GM23338 (cell line): Measurements from ENCODE around the gene BMP5. TPM values are rescaled to one million over a fixed set of nuclear protein-coding genes. Genes with fewer than 3 reads are reported as not detected.

Source experiments
- ATAC-seq: fragments of 200-7000 bp; cut with Tn5 transposase; 3 replicates; pipeline ENCODE4 v1.9.1; 2020
- DNase-seq: peaks from one replicate; pipeline ENCODE4 v3.0.0-alpha.2; 2015; ENCODE audit warnings: low spot score
- H2AFZ ChIP-seq: fragments of 200-600 bp; sonication (generic); 2 replicates; pipeline ENCODE4 v1.8.0; 2016; ENCODE audit warnings: antibody characterized with exemption, mild to moderate bottlenecking, moderate library complexity
- H3F3A ChIP-seq: fragments of 200-600 bp; sonication (generic); replicated peaks from 2 replicates; pipeline ENCODE4 v1.8.0; 2017; ENCODE audit warnings: antibody characterized with exemption, mixed run types, low read depth
- H3K27ac ChIP-seq: fragments of 200-600 bp; sonication (generic); 2 replicates; pipeline ENCODE4 v1.6.1; 2016; ENCODE audit warnings: low read depth
- H3K27me3 ChIP-seq: fragments of 200-600 bp; sonication (generic); 2 replicates; pipeline ENCODE4 v1.8.0; 2016; ENCODE audit warnings: mild to moderate bottlenecking, mixed run types, moderate library complexity; ENCODE audit not compliant: insufficient read depth
- H3K36me3 ChIP-seq: fragments of 200-600 bp; sonication (generic); 2 replicates; pipeline ENCODE4 v1.8.0; 2016; ENCODE audit warnings: mild to moderate bottlenecking; ENCODE audit not compliant: insufficient read depth
- H3K4me1 ChIP-seq: fragments of 200-600 bp; sonication (generic); 2 replicates; pipeline ENCODE4 v1.8.0; 2016; ENCODE audit warnings: mild to moderate bottlenecking, moderate library complexity; ENCODE audit not compliant: insufficient read depth
- H3K4me2 ChIP-seq: fragments of 200-600 bp; sonication (generic); 2 replicates; pipeline ENCODE4 v1.7.1; 2017; ENCODE audit warnings: mixed run types
- H3K4me3 ChIP-seq: fragments of 200-600 bp; sonication (generic); 2 replicates; pipeline ENCODE4 v1.6.1; 2016; ENCODE audit warnings: mixed run types
- H3K79me2 ChIP-seq: fragments of 200-600 bp; sonication (generic); replicated peaks from 2 replicates; pipeline ENCODE4 v1.8.0; 2017; ENCODE audit warnings: mild to moderate bottlenecking; ENCODE audit not compliant: insufficient read depth
- H3K9me2 ChIP-seq: fragments of 200-600 bp; sonication (generic); 2 replicates; pipeline ENCODE4 v1.8.0; 2017; ENCODE audit not compliant: insufficient read depth
- H4K20me1 ChIP-seq: fragments of 200-600 bp; sonication (generic); replicated peaks from 2 replicates; pipeline ENCODE4 v1.8.0; 2017; ENCODE audit warnings: mild to moderate bottlenecking; ENCODE audit not compliant: insufficient read depth
- H3K27ac Mint-ChIP-seq: 2 replicates; pipeline ENCODE4 v1.8.0; 2020; ENCODE audit warnings: inconsistent platforms, mild to moderate bottlenecking, moderate library complexity, mixed read lengths
- H3K27me3 Mint-ChIP-seq: 3 replicates; pipeline ENCODE4 v1.8.0; 2022; ENCODE audit warnings: low read depth, mild to moderate bottlenecking, moderate library complexity, mixed read lengths, inconsistent platforms; ENCODE audit not compliant: insufficient read depth, poor library complexity
- H3K36me3 Mint-ChIP-seq: 3 replicates; pipeline ENCODE4 v1.8.0; 2021; ENCODE audit warnings: low read depth, mild to moderate bottlenecking, inconsistent platforms, moderate library complexity, mixed read lengths
- H3K4me1 Mint-ChIP-seq: 3 replicates; pipeline ENCODE4 v1.8.0; 2020; ENCODE audit warnings: mild to moderate bottlenecking, inconsistent platforms, mixed read lengths
- H3K4me3 Mint-ChIP-seq: 3 replicates; pipeline ENCODE4 v1.8.0; 2021; ENCODE audit warnings: moderate library complexity, mild to moderate bottlenecking, inconsistent platforms, mixed read lengths
- H3K9me3 Mint-ChIP-seq: 3 replicates; pipeline ENCODE4 v1.8.0; 2020; ENCODE audit warnings: moderate library complexity, mild to moderate bottlenecking, inconsistent platforms, mixed read lengths
- CREB1 ChIP-seq: fragments of 250-450 bp; sonication (Bioruptor Pico); IDR thresholded peaks from 2 replicates; pipeline ENCODE4 v1.5.0; 2020; ENCODE audit warnings: low read depth, mild to moderate bottlenecking, moderate library complexity
- EZH2 ChIP-seq: fragments of 200-600 bp; sonication (generic); IDR thresholded peaks from one replicate; pipeline ENCODE4 v1.8.0; 2017; ENCODE audit warnings: antibody characterized with exemption, mild to moderate bottlenecking, low read depth; ENCODE audit not compliant: unreplicated experiment
- EZH2phosphoT487 ChIP-seq: fragments of 200-600 bp; sonication (generic); IDR thresholded peaks from one replicate; pipeline ENCODE4 v1.8.1; 2018; ENCODE audit warnings: antibody characterized with exemption; ENCODE audit not compliant: unreplicated experiment
- JUNB ChIP-seq: IDR thresholded peaks from one replicate; pipeline ENCODE4 v1.6.1; 2016; ENCODE audit warnings: antibody characterized with exemption; ENCODE audit not compliant: unreplicated experiment
- NANOG ChIP-seq: IDR thresholded peaks from 2 replicates; pipeline ENCODE4 v1.6.1; 2016; ENCODE audit warnings: antibody characterized with exemption, borderline replicate concordance
- POLR2AphosphoS5 ChIP-seq: IDR thresholded peaks from 2 replicates; pipeline ENCODE4 v1.6.1; 2016; ENCODE audit warnings: antibody characterized with exemption, low read depth
- STAT1 ChIP-seq: IDR thresholded peaks from one replicate; pipeline ENCODE4 v1.6.1; 2016; ENCODE audit warnings: antibody characterized with exemption; ENCODE audit not compliant: unreplicated experiment
- ZNF114 ChIP-seq: fragments of 250-450 bp; sonication (Bioruptor Pico); IDR thresholded peaks from 2 replicates; pipeline ENCODE4 v1.5.0; 2020; ENCODE audit warnings: mild to moderate bottlenecking, moderate library complexity
- ZNF331 ChIP-seq: fragments of 250-450 bp; sonication (Bioruptor Pico); IDR thresholded peaks from 2 replicates; pipeline ENCODE4 v1.5.0; 2020; ENCODE audit warnings: low read depth, mild to moderate bottlenecking, moderate library complexity
- polyA plus RNA-seq: library from polyadenylated mRNA; unstranded; fragments of >200 nt; fragmentation: Nextera tagmentation; extraction: Ambion mirVana; gene quantifications from 2 replicates; pipeline ENCODE4 v1.2.1, GENCODE V29; 2016
- total RNA-seq: library from RNA; depleted of rRNA; stranded (reverse); fragments of >200 nt; shearing (Covaris generic); gene quantifications from 2 replicates; pipeline ENCODE4 v1.2.3, GENCODE V29; 2014
- TF ChIP-seq, protein P1 (sequence below): IDR thresholded peaks from one replicate; pipeline ENCODE4 v1.6.1; 2018; ENCODE audit warnings: antibody characterized with exemption; ENCODE audit not compliant: unreplicated experiment
- TF ChIP-seq, protein P2 (sequence below): IDR thresholded peaks from 2 replicates; pipeline ENCODE4 v1.6.1; 2016; ENCODE audit warnings: antibody characterized with exemption
- TF ChIP-seq, protein P3 (sequence below), 2 experiments: fragments of 200-600 bp in 1 of 2; sonication (generic) in 1 of 2; conservative IDR thresholded peaks; 2 replicates each; pipeline versions ENCODE4 v1.5.1 to v1.6.1; 2016 to 2017; ENCODE audit warnings: antibody characterized with exemption in 2 of 2, low read depth in 2 of 2, mild to moderate bottlenecking in 2 of 2, moderate library complexity in 1 of 2
- TF ChIP-seq, protein P4 (sequence below): fragments of 250-450 bp; sonication (Bioruptor Pico); IDR thresholded peaks from 2 replicates; pipeline ENCODE4 v1.5.0; 2020; ENCODE audit warnings: mild to moderate bottlenecking, moderate library complexity

Gene BMP5
- total and polyA plus RNA-seq, 2 experiments from 2014 or later, result 0.06 to 0.07 TPM

DNA sequence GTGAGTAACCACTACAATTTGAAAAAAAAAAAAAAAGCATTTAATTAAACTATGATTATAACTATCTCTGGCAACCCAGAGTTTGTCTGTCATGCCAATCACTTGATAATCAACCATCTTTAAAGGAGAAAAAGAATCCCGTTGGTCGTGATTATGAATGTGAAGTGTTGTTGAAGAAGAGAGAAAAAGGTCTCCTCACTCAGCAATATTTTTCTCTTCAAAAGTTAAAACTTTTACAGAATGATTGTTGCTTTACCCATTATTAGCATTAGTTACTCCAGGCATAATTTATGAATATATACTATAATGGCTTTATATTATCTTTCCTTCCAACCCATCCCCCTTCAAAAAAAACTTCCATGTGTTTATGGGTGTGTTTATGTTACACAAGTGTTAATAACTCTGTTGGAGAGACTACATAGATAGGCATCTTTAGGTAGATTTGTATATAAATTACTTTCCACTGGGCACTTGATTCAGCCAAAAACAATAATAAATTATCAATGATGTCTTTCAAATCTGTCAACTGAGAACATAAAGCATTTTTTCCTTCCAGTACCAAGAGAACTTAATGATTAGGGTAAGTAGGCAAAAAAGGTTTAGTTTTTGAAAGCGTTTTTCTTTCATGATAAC, 5.1 kb downstream of the BMP5 start:
- H3K4me1 ChIP-seq, result peaks cover 7% of the 10 kb centered on the region; the same call in 1 of the 2 replicates
- no peaks in the 10 kb centered on the region for H3F3A ChIP-seq
- H3K4me2 ChIP-seq, result no peak overlapping the region
- H4K20me1 ChIP-seq, result no peaks in the 10 kb centered on the region
- H3K4me3 ChIP-seq, result no peak overlapping the region
- no peak overlapping the region for H3K4me3 Mint-ChIP-seq
- no peaks in the 10 kb centered on the region for H3K9me3 Mint-ChIP-seq
- H3K79me2 ChIP-seq, result no peaks in the 10 kb centered on the region
- no peak overlapping the region for H2AFZ ChIP-seq
- ATAC-seq (no peak), DNase-seq (no peak)
- no peaks in the 10 kb centered on the region for H3K36me3 Mint-ChIP-seq
- peaks cover 9% of the 10 kb centered on the region; the same call in 2 of the 3 replicates for H3K4me1 Mint-ChIP-seq
- H3K9me2 ChIP-seq, result no peaks in the 10 kb centered on the region
- no peak overlapping the region for H3K27ac Mint-ChIP-seq
- no peak overlapping the region for H3K27ac ChIP-seq
- no peaks in the 10 kb centered on the region for H3K27me3 ChIP-seq
- TF ChIP-seq CREB1 (CRISPR knock-in tag) (no peak), EZH2phosphoT487 (no peak), EZH2 (no peak), JUNB (no peak), NANOG (no peak), POLR2AphosphoS5 (no peak), ZNF114 (CRISPR knock-in tag) (no peak), STAT1 (no peak), ZNF331 (CRISPR knock-in tag) (no peak)
- TF ChIP-seq, protein P1, sequence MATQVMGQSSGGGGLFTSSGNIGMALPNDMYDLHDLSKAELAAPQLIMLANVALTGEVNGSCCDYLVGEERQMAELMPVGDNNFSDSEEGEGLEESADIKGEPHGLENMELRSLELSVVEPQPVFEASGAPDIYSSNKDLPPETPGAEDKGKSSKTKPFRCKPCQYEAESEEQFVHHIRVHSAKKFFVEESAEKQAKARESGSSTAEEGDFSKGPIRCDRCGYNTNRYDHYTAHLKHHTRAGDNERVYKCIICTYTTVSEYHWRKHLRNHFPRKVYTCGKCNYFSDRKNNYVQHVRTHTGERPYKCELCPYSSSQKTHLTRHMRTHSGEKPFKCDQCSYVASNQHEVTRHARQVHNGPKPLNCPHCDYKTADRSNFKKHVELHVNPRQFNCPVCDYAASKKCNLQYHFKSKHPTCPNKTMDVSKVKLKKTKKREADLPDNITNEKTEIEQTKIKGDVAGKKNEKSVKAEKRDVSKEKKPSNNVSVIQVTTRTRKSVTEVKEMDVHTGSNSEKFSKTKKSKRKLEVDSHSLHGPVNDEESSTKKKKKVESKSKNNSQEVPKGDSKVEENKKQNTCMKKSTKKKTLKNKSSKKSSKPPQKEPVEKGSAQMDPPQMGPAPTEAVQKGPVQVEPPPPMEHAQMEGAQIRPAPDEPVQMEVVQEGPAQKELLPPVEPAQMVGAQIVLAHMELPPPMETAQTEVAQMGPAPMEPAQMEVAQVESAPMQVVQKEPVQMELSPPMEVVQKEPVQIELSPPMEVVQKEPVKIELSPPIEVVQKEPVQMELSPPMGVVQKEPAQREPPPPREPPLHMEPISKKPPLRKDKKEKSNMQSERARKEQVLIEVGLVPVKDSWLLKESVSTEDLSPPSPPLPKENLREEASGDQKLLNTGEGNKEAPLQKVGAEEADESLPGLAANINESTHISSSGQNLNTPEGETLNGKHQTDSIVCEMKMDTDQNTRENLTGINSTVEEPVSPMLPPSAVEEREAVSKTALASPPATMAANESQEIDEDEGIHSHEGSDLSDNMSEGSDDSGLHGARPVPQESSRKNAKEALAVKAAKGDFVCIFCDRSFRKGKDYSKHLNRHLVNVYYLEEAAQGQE, result no peak
- TF ChIP-seq, protein P2, sequence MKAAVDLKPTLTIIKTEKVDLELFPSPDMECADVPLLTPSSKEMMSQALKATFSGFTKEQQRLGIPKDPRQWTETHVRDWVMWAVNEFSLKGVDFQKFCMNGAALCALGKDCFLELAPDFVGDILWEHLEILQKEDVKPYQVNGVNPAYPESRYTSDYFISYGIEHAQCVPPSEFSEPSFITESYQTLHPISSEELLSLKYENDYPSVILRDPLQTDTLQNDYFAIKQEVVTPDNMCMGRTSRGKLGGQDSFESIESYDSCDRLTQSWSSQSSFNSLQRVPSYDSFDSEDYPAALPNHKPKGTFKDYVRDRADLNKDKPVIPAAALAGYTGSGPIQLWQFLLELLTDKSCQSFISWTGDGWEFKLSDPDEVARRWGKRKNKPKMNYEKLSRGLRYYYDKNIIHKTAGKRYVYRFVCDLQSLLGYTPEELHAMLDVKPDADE, result no peak
- TF ChIP-seq, protein P3, sequence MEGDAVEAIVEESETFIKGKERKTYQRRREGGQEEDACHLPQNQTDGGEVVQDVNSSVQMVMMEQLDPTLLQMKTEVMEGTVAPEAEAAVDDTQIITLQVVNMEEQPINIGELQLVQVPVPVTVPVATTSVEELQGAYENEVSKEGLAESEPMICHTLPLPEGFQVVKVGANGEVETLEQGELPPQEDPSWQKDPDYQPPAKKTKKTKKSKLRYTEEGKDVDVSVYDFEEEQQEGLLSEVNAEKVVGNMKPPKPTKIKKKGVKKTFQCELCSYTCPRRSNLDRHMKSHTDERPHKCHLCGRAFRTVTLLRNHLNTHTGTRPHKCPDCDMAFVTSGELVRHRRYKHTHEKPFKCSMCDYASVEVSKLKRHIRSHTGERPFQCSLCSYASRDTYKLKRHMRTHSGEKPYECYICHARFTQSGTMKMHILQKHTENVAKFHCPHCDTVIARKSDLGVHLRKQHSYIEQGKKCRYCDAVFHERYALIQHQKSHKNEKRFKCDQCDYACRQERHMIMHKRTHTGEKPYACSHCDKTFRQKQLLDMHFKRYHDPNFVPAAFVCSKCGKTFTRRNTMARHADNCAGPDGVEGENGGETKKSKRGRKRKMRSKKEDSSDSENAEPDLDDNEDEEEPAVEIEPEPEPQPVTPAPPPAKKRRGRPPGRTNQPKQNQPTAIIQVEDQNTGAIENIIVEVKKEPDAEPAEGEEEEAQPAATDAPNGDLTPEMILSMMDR (conservative IDR thresholded peaks at IDR 0.05; ENCODE audit: low read depth in 2 of 2), result no peak
- TF ChIP-seq, protein P4, sequence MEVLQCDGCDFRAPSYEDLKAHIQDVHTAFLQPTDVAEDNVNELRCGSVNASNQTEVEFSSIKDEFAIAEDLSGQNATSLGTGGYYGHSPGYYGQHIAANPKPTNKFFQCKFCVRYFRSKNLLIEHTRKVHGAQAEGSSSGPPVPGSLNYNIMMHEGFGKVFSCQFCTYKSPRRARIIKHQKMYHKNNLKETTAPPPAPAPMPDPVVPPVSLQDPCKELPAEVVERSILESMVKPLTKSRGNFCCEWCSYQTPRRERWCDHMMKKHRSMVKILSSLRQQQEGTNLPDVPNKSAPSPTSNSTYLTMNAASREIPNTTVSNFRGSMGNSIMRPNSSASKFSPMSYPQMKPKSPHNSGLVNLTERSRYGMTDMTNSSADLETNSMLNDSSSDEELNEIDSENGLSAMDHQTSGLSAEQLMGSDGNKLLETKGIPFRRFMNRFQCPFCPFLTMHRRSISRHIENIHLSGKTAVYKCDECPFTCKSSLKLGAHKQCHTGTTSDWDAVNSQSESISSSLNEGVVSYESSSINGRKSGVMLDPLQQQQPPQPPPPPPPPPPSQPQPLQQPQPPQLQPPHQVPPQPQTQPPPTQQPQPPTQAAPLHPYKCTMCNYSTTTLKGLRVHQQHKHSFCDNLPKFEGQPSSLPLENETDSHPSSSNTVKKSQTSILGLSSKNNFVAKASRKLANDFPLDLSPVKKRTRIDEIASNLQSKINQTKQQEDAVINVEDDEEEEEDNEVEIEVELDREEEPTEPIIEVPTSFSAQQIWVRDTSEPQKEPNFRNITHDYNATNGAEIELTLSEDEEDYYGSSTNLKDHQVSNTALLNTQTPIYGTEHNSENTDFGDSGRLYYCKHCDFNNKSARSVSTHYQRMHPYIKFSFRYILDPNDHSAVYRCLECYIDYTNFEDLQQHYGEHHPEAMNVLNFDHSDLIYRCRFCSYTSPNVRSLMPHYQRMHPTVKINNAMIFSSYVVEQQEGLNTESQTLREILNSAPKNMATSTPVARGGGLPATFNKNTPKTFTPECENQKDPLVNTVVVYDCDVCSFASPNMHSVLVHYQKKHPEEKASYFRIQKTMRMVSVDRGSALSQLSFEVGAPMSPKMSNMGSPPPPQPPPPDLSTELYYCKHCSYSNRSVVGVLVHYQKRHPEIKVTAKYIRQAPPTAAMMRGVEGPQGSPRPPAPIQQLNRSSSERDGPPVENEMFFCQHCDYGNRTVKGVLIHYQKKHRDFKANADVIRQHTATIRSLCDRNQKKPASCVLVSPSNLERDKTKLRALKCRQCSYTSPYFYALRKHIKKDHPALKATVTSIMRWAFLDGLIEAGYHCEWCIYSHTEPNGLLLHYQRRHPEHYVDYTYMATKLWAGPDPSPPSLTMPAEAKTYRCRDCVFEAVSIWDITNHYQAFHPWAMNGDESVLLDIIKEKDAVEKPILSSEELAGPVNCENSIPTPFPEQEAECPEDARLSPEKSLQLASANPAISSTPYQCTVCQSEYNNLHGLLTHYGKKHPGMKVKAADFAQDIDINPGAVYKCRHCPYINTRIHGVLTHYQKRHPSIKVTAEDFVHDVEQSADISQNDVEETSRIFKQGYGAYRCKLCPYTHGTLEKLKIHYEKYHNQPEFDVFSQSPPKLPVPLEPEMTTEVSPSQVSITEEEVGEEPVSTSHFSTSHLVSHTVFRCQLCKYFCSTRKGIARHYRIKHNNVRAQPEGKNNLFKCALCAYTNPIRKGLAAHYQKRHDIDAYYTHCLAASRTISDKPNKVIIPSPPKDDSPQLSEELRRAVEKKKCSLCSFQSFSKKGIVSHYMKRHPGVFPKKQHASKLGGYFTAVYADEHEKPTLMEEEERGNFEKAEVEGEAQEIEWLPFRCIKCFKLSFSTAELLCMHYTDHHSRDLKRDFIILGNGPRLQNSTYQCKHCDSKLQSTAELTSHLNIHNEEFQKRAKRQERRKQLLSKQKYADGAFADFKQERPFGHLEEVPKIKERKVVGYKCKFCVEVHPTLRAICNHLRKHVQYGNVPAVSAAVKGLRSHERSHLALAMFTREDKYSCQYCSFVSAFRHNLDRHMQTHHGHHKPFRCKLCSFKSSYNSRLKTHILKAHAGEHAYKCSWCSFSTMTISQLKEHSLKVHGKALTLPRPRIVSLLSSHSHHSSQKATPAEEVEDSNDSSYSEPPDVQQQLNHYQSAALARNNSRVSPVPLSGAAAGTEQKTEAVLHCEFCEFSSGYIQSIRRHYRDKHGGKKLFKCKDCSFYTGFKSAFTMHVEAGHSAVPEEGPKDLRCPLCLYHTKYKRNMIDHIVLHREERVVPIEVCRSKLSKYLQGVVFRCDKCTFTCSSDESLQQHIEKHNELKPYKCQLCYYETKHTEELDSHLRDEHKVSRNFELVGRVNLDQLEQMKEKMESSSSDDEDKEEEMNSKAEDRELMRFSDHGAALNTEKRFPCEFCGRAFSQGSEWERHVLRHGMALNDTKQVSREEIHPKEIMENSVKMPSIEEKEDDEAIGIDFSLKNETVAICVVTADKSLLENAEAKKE, result no peak
- no peaks in the 10 kb centered on the region for H3K36me3 ChIP-seq
- peaks cover 2% of the 10 kb centered on the region for H3K27me3 Mint-ChIP-seq
